ENCODE data around the gene GSTO1. TPM values are rescaled to one million over a fixed set of nuclear protein-coding genes. Genes with fewer than 3 reads are reported as not detected.

Gene GSTO1
- total and polyA plus RNA-seq, 2 of the 13 experiments (the other 11 are each of a cell fraction or from before 2014, with no cell fraction given): 228 to 300 TPM

GRCh38 chr10:104242545-104242944 is 12.1 kb upstream of the GSTO1 start:
- CTCF ChIA-PET (ENCODE audit: low intra/inter-chr PET ratio, low total read pairs): no interaction called here
- intact Hi-C loops (cut with micrococcal nuclease; ENCODE audit: unreplicated experiment): no loop called here

More at GRCh38 chr10:104242545-104242944, 12.1 kb upstream of the GSTO1 start:
- no TSS peak for BruUV-seq (replicated peaks)
- Histone ChIP-seq H3K27me3 (ENCODE audit: control insufficient read depth in 1 of 2, insufficient read depth in 2 of 2, low read length in 2 of 2) (no peaks in the 10 kb centered on the region; a peak in 1 of 5 replicates), H3K9ac (ENCODE audit: insufficient read depth, low read depth, low read length) (no peak overlapping the region), H3K4me2 (ENCODE audit: low read depth, low read length) (peak overlapping the region; percentile 69), H4K20me1 (ENCODE audit: insufficient read depth, low read length) (no peaks in the 10 kb centered on the region), H3K4me3 (replicated peaks in 1 of 3; ENCODE audit: insufficient read depth in 1 of 3, low read depth in 2 of 3, low read length in 3 of 3) (no peak overlapping the region), H3K36me3 (replicated peaks in 1 of 2; ENCODE audit: control insufficient read depth in 1 of 2, insufficient read depth in 2 of 2, low read length in 2 of 2) (no peaks in the 10 kb centered on the region), H3K4me1 (ENCODE audit: insufficient read depth, low read length) (peaks cover 19% of the 10 kb centered on the region), H3K27ac (ENCODE audit: extremely low read length, insufficient read depth, low read length) (peak overlapping the region; percentile 57), H2AFZ (ENCODE audit: low read length) (no peak overlapping the region), H3K79me2 (ENCODE audit: insufficient read depth, low read length) (no peaks in the 10 kb centered on the region), H3K9me3 (ENCODE audit: low read length) (peaks cover 9% of the 10 kb centered on the region)
- TF ChIP-seq ZNF124 (CRISPR knock-in tag; IDR thresholded peaks at IDR 0.05) (no peak), ZNF619 (CRISPR knock-in tag; IDR thresholded peaks at IDR 0.05) (no peak), MXI1 (IDR thresholded peaks at IDR 0.05; ENCODE audit: borderline replicate concordance, low read depth, low read length) (no peak), KLF6 (CRISPR knock-in tag; IDR thresholded peaks at IDR 0.05) (no peak), HHEX (CRISPR knock-in tag; IDR thresholded peaks at IDR 0.05) (no peak), ZNF607 (CRISPR knock-in tag; IDR thresholded peaks at IDR 0.05; ENCODE audit: borderline replicate concordance) (no peak), ZNF276 (CRISPR knock-in tag; IDR thresholded peaks at IDR 0.05; ENCODE audit: low read depth) (no peak), MTERF4 (CRISPR knock-in tag; IDR thresholded peaks at IDR 0.05) (no peak), ZNF18 (CRISPR knock-in tag; IDR thresholded peaks at IDR 0.05; ENCODE audit: insufficient replicate concordance) (no peak), DPF2 (CRISPR knock-in tag; IDR thresholded peaks at IDR 0.05; ENCODE audit: borderline replicate concordance, low read depth) (no peak)
- in situ Hi-C loops (cut with HindIII; ENCODE audit: extremely low pct_ligation_motif_present, low pct_unique_long_range_greater_than_20kb): no loop called here
- POLR2A ChIA-PET: no interaction called here
- DNase-seq (ENCODE audit: low spot score) (no peak), FAIRE-seq (no peak), ATAC-seq (no peak)

All from HepG2 (cell line).